Measurements from ENCODE around the gene TRUB2.
"Not testable (repeated sequence)": the region's sequence is repeated elsewhere in the genome, so short reads cannot be mapped to it uniquely, and the experiment has no call there.

TRUB2 gene

GRCh38 chr9:128286440-128286839, 35.8 kb downstream of the TRUB2 start:
- Histone ChIP-seq H3K4me3 (ENCODE audit: low read length in 2 of 2) (no peak overlapping the region), H3K9me3 (ENCODE audit: control insufficient read depth in 2 of 2, low read length in 2 of 2) (no peaks in the 10 kb centered on the region), H3K4me1 (ENCODE audit: control insufficient read depth in 2 of 2, insufficient read depth in 2 of 2, low read length in 2 of 2) (no peaks in the 10 kb centered on the region), H3K27me3 (ENCODE audit: control insufficient read depth in 2 of 2, insufficient read depth in 2 of 2, low read length in 2 of 2) (no peaks in the 10 kb centered on the region), H3K36me3 (ENCODE audit: control insufficient read depth in 2 of 2, insufficient read depth in 2 of 2, low read length in 2 of 2) (peaks cover 0 to 10% of the 10 kb centered on the region in 2 donors), H3K27ac (ENCODE audit: low read depth in 2 of 2, low read length in 2 of 2) (no peak overlapping the region), H3K9ac (ENCODE audit: low read depth in 1 of 2, low read length in 2 of 2) (no peak overlapping the region)

DNA sequence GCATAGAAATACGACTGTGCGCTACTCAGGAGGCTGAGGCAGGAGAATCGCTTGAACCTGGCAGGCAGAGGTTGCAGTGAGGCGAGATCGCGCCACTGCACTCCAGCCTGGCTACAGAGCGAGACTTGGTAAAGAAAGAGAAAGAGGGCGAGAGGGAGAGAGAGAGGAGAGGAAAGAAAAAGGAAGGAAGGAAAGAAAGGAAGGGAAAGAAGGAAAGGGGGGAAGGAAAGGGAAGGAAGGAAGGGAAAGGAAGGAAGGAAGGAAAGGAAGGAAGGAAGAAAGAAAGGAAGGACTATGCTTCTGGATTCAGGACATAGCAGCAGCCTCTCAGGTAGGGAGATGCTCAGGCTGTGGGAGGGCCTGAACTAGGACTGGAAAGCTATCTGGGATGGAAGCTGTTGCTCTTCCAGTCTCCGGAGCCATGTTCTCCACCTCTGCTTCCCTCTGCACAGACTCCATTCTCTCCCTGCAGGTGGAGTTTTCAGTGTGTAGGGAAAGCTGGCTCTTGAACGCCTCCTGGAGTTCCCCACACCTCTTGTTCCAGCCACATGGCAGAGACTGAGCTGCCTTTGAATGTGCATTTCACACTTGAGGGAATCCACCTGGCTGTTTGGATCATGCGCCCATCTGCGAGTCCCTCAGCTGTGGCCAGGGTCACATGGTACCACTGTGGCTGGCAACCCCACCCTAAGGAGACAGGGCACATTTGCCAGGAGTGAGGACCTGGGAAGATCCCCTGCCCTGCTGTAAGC, 37.0 kb downstream of the TRUB2 start:
- Histone ChIP-seq H3K4me3 (ENCODE audit: low read length in 2 of 2) (no peak overlapping the region), H3K27me3 (ENCODE audit: control insufficient read depth in 2 of 2, insufficient read depth in 2 of 2, low read length in 2 of 2) (no peaks in the 10 kb centered on the region), H3K36me3 (ENCODE audit: control insufficient read depth in 2 of 2, insufficient read depth in 2 of 2, low read length in 2 of 2) (peaks cover 0 to 10% of the 10 kb centered on the region in 2 donors), H3K27ac (ENCODE audit: low read depth in 2 of 2, low read length in 2 of 2) (no peak overlapping the region), H3K9ac (ENCODE audit: low read depth in 1 of 2, low read length in 2 of 2) (no peak overlapping the region), H3K4me1 (ENCODE audit: control insufficient read depth in 2 of 2, insufficient read depth in 2 of 2, low read length in 2 of 2) (no peaks in the 10 kb centered on the region), H3K9me3 (ENCODE audit: control insufficient read depth in 2 of 2, low read length in 2 of 2) (no peaks in the 10 kb centered on the region)

GRCh38 chr9:128282500-128282899, 39.7 kb downstream of the TRUB2 start:
- Histone ChIP-seq H3K9ac (ENCODE audit: low read depth in 1 of 2, low read length in 2 of 2) (no peak overlapping the region), H3K4me3 (ENCODE audit: low read length in 2 of 2) (no peak overlapping the region), H3K27me3 (ENCODE audit: control insufficient read depth in 2 of 2, insufficient read depth in 2 of 2, low read length in 2 of 2) (no peaks in the 10 kb centered on the region), H3K27ac (ENCODE audit: low read depth in 2 of 2, low read length in 2 of 2) (no peak overlapping the region), H3K9me3 (ENCODE audit: control insufficient read depth in 2 of 2, low read length in 2 of 2) (no peaks in the 10 kb centered on the region), H3K36me3 (ENCODE audit: control insufficient read depth in 2 of 2, insufficient read depth in 2 of 2, low read length in 2 of 2) (peaks cover 0 to 10% of the 10 kb centered on the region in 2 donors), H3K4me1 (ENCODE audit: control insufficient read depth in 2 of 2, insufficient read depth in 2 of 2, low read length in 2 of 2) (no peaks in the 10 kb centered on the region)

DNA sequence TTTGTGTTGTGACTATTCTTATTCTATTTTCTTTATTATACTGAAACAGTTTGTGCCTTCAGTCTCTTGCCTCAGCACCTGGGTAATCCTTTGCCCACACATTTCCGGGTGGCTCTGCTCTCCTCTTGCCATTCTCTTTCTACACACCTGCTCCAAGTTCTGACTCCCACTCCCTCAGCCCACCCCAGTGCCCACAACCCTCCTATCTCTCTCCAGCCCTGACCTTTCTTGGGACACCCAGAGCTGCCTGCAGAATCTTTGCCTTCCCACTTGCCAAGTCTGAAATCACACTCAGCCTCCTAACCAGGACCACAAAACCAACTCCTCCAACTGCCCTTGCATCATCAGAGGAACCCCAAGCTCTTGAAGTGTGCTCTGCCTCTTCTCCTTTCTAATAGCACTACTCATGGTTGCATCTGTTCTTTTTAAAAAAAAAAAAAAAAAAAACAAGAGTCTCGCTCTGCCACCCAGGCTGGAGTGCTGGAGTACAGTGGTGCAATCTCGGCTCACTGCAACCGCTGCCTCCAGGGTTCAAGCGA, 42.1 kb downstream of the TRUB2 start:
- H3K27ac ChIP-seq (ENCODE audit: low read depth in 2 of 2, low read length in 2 of 2): no peak overlapping the region
- no peak overlapping the region for H3K9ac ChIP-seq (ENCODE audit: low read depth in 1 of 2, low read length in 2 of 2)
- H3K36me3 ChIP-seq (ENCODE audit: control insufficient read depth in 2 of 2, insufficient read depth in 2 of 2, low read length in 2 of 2): peaks cover 0 to 1% of the 10 kb centered on the region in 2 donors
- no peaks in the 10 kb centered on the region for H3K27me3 ChIP-seq (ENCODE audit: control insufficient read depth in 2 of 2, insufficient read depth in 2 of 2, low read length in 2 of 2)
- H3K4me3 ChIP-seq (ENCODE audit: low read length in 2 of 2): no peak overlapping the region
- peaks cover 7 to 8% of the 10 kb centered on the region in 2 donors for H3K4me1 ChIP-seq (ENCODE audit: control insufficient read depth in 2 of 2, insufficient read depth in 2 of 2, low read length in 2 of 2)
- no peaks in the 10 kb centered on the region for H3K9me3 ChIP-seq (ENCODE audit: control insufficient read depth in 2 of 2, low read length in 2 of 2)

DNA sequence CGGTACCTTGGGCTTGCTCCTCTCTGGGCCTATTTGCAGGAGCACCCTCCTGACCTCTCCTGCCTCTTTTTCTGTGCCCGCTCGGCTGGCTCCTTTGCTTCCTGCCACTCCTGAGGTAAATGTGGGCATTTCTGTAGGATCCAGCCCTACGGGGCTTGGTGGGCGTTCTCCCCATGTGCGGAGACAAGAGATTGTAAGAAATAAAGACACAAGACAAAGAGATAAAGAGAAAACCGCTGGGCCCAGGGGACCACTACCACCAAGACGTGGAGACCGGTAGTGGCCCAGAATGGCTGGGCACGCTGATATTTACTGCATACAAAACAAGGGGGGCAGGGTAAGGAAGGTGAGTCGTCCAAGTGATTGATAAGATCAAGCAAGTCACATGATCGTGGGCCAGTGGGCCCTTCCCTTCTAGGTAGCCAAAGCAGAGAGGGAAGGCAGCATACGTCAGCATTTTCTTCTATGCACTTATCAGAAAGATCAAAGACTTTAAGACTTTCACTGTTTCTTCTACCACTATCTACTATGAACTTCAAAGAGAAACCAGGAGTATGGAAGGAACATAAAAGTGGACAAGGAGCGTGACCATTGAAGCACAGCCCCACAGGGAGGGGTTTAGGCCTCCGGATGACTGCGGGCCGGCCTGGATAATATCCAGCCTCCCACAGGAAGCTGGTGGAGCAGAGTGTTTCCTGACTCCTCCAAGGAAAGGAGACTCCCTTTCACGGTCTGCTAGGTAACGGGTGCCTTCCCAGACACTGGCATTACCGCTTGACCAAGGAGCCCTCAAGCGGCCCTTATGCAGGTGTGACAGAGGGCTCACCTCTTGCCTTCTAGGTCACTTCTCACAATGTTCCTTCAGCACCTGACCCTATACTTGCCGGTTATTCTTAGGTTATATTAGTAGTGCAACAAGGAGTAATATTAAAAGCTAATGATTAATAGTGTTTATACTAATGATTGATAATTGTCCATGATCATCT, 42.9 kb downstream of the TRUB2 start:
- not testable (repeated sequence) for H3K9ac ChIP-seq (ENCODE audit: low read depth in 1 of 2, low read length in 2 of 2); H3K4me3 ChIP-seq (ENCODE audit: low read length in 2 of 2); H3K9me3 ChIP-seq (ENCODE audit: control insufficient read depth in 2 of 2, low read length in 2 of 2); H3K36me3 ChIP-seq (ENCODE audit: control insufficient read depth in 2 of 2, insufficient read depth in 2 of 2, low read length in 2 of 2); H3K27ac ChIP-seq (ENCODE audit: low read depth in 2 of 2, low read length in 2 of 2); H3K27me3 ChIP-seq (ENCODE audit: control insufficient read depth in 2 of 2, insufficient read depth in 2 of 2, low read length in 2 of 2)
- peaks cover 7 to 14% of the 10 kb centered on the region in 2 donors for H3K4me1 ChIP-seq (ENCODE audit: control insufficient read depth in 2 of 2, insufficient read depth in 2 of 2, low read length in 2 of 2)

- Histone ChIP-seq H3K36me3 (ENCODE audit: control insufficient read depth in 2 of 2, insufficient read depth in 2 of 2, low read length in 2 of 2) (peaks cover 13 to 14% of the 10 kb centered on the region in 2 donors), H3K9ac (ENCODE audit: low read depth in 1 of 2, low read length in 2 of 2) (peak overlapping the region; percentile 92 to 96), H3K4me3 (ENCODE audit: low read length in 2 of 2) (peak overlapping the region; percentile 83 to 94), H3K27me3 (ENCODE audit: control insufficient read depth in 2 of 2, insufficient read depth in 2 of 2, low read length in 2 of 2) (no peaks in the 10 kb centered on the region), H3K4me1 (ENCODE audit: control insufficient read depth in 2 of 2, insufficient read depth in 2 of 2, low read length in 2 of 2) (peaks cover 9 to 18% of the 10 kb centered on the region in 2 donors), H3K27ac (ENCODE audit: low read depth in 2 of 2, low read length in 2 of 2) (peak overlapping the region; percentile 77 to 83), H3K9me3 (ENCODE audit: control insufficient read depth in 2 of 2, low read length in 2 of 2) (no peaks in the 10 kb centered on the region)
Measured at GRCh38 chr9:128276574-128277270, 45.5 kb downstream of the TRUB2 start.

GRCh38 chr9:128276008-128276573, 46.2 kb downstream of the TRUB2 start, which contains the start of gene SWI5:
TSS of gene SWI5 (plus strand) at chr9:128276276.
- H3K36me3 ChIP-seq (ENCODE audit: control insufficient read depth in 2 of 2, insufficient read depth in 2 of 2, low read length in 2 of 2): peaks cover 19 to 20% of the 10 kb centered on the region in 2 donors
- H3K4me3 ChIP-seq (ENCODE audit: low read length in 2 of 2): peak within 1 kb of the TSS; percentile 83 to 94
- H3K9ac ChIP-seq (ENCODE audit: low read depth in 1 of 2, low read length in 2 of 2): peak within 1 kb of the TSS; percentile 92 to 96
- no peaks in the 10 kb centered on the region for H3K9me3 ChIP-seq (ENCODE audit: control insufficient read depth in 2 of 2, low read length in 2 of 2)
- H3K27ac ChIP-seq (ENCODE audit: low read depth in 2 of 2, low read length in 2 of 2): peak within 1 kb of the TSS; percentile 77 to 83
- H3K27me3 ChIP-seq (ENCODE audit: control insufficient read depth in 2 of 2, insufficient read depth in 2 of 2, low read length in 2 of 2): no peaks in the 10 kb centered on the region
- peaks cover 9 to 18% of the 10 kb centered on the region in 2 donors for H3K4me1 ChIP-seq (ENCODE audit: control insufficient read depth in 2 of 2, insufficient read depth in 2 of 2, low read length in 2 of 2)

DNA sequence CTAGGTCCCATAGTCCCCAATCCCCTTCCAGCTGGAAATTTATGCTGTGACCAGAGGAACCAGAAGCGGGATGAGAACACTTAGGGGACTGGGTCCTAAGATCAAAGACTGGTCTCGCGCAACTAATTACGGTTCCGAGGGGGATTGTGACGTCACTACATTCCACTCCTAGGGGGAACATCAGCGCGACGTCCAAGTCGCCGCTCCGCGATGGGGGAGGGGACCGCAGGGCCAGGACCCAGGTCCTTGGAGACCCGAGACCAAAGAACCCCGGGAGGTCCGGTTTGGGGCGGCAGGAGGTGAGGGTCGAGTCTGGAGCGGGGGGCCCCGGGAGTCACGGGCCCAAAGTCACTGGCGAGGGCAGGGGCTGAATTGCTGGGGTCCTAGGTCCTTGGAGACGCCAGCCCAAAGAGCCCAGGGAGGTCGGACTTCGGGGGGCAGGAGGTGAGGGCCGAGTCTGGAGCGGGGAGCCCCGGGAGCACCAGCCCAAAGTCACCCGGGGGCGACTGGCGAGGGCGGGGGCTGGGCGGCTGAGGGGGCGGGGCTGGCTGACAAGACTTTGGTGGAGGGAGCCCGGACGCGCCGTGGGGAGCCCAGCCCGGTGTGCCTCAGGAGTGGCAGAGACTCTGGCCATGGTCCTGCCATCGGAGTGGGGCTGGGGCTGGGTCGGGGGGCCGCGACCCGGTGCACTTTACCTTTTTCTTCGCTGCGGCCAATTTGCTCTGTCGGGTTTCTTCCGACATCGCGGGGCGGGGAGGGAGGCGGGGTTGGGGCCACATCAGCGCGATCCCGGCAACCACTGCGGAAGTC, 46.8 kb downstream of the TRUB2 start, which contains the start of gene GOLGA2:
TSS of gene GOLGA2 (minus strand) at position 810 of the 810 bp plus-strand sequence. CDS start at position 779, 31 bp downstream.
- peak within 1 kb of the TSS; percentile 83 to 94 for H3K4me3 ChIP-seq (ENCODE audit: low read length in 2 of 2)
- H3K27me3 ChIP-seq (ENCODE audit: control insufficient read depth in 2 of 2, insufficient read depth in 2 of 2, low read length in 2 of 2): no peaks in the 10 kb centered on the region
- peaks cover 9 to 18% of the 10 kb centered on the region in 2 donors for H3K4me1 ChIP-seq (ENCODE audit: control insufficient read depth in 2 of 2, insufficient read depth in 2 of 2, low read length in 2 of 2)
- peak within 1 kb of the TSS; percentile 92 to 96 for H3K9ac ChIP-seq (ENCODE audit: low read depth in 1 of 2, low read length in 2 of 2)
- peak within 1 kb of the TSS; percentile 77 to 83 for H3K27ac ChIP-seq (ENCODE audit: low read depth in 2 of 2, low read length in 2 of 2)
- no peaks in the 10 kb centered on the region for H3K9me3 ChIP-seq (ENCODE audit: control insufficient read depth in 2 of 2, low read length in 2 of 2)
- H3K36me3 ChIP-seq (ENCODE audit: control insufficient read depth in 2 of 2, insufficient read depth in 2 of 2, low read length in 2 of 2): peaks cover 21% of the 10 kb centered on the region in 2 donors
